RCC 7860 (cell line): ENCODE measurements around the gene RAB21.
A peak's percentile ranks its signal among the peaks of the same experiment; 100 is the strongest.
"Not testable (repeated sequence)": the region's sequence is repeated elsewhere in the genome, so short reads cannot be mapped to it uniquely, and the experiment has no call there.

Experiments used
- DNase-seq: peaks from one replicate; pipeline ENCODE4 v3.0.0-alpha.2; 2015; ENCODE audit warnings: low spot score
- FAIRE-seq: peaks from 2 replicates; lab custom pipeline; 2012; peaks lifted over from hg19 to GRCh38; lab: Jason Lieb, UNC

Gene RAB21

GRCh38 chr12:71749666-71750065 lies 5.0 kb upstream of the RAB21 start:
- FAIRE-seq (no peak), DNase-seq (no peak)

- DNase-seq (no peak), FAIRE-seq (no peak)
Measured at GRCh38 chr12:71752891-71753290, 1.8 kb upstream of the RAB21 start.

GRCh38 chr12:71755146-71755892 lies 656 bp downstream of the RAB21 start:
- FAIRE-seq (no peak), DNase-seq (peak; percentile 29)

- no peak for FAIRE-seq
- DNase-seq = no peak
Measured at GRCh38 chr12:71756054-71756690, 1.5 kb downstream of the RAB21 start.

GRCh38 chr12:71759941-71760340 lies 5.3 kb downstream of the RAB21 start:
- no peak for DNase-seq
- FAIRE-seq = no peak

- FAIRE-seq (no peak), DNase-seq (no peak)
Measured at GRCh38 chr12:71760471-71760870, 5.8 kb downstream of the RAB21 start.

- FAIRE-seq, DNase-seq: not testable (repeated sequence)
Measured at GRCh38 chr12:71761354-71761753, 6.7 kb downstream of the RAB21 start.

GRCh38 chr12:71763677-71764379 lies 9.2 kb downstream of the RAB21 start:
- no peak for FAIRE-seq
- no peak for DNase-seq

- DNase-seq = no peak
- no peak for FAIRE-seq
Measured at GRCh38 chr12:71764587-71765321, 10.1 kb downstream of the RAB21 start.

GRCh38 chr12:71766202-71766601 lies 11.5 kb downstream of the RAB21 start:
- FAIRE-seq = no peak
- DNase-seq = no peak

GRCh38 chr12:71767183-71767582 lies 12.5 kb downstream of the RAB21 start:
- DNase-seq (no peak), FAIRE-seq (no peak)

- FAIRE-seq = no peak
- DNase-seq = no peak
Measured at GRCh38 chr12:71768900-71769299, 14.2 kb downstream of the RAB21 start.

- DNase-seq = no peak
- no peak for FAIRE-seq
Measured at GRCh38 chr12:71771069-71771468, 16.4 kb downstream of the RAB21 start.

- DNase-seq (no peak), FAIRE-seq (no peak)
Measured at GRCh38 chr12:71772735-71773134, 18.1 kb downstream of the RAB21 start.

GRCh38 chr12:71780237-71780822 lies 25.7 kb downstream of the RAB21 start:
- DNase-seq (peak; percentile 13), FAIRE-seq (peak; percentile 55)

- DNase-seq = no peak
- no peak for FAIRE-seq
Measured at GRCh38 chr12:71782017-71782416, 27.4 kb downstream of the RAB21 start.

- FAIRE-seq = no peak
- no peak for DNase-seq
Measured at GRCh38 chr12:71786829-71787228, 32.2 kb downstream of the RAB21 start.

GRCh38 chr12:71787580-71787979 lies 32.9 kb downstream of the RAB21 start:
- DNase-seq = no peak
- FAIRE-seq = no peak

- FAIRE-seq = no peak
- no peak for DNase-seq
Measured at GRCh38 chr12:71790331-71790730, 35.7 kb downstream of the RAB21 start.

GRCh38 chr12:71791473-71792150 lies 36.9 kb downstream of the RAB21 start:
- FAIRE-seq = no peak
- no peak for DNase-seq
